Measurements from ENCODE around the gene PLEKHJ1.

The PLEKHJ1 gene

DNA sequence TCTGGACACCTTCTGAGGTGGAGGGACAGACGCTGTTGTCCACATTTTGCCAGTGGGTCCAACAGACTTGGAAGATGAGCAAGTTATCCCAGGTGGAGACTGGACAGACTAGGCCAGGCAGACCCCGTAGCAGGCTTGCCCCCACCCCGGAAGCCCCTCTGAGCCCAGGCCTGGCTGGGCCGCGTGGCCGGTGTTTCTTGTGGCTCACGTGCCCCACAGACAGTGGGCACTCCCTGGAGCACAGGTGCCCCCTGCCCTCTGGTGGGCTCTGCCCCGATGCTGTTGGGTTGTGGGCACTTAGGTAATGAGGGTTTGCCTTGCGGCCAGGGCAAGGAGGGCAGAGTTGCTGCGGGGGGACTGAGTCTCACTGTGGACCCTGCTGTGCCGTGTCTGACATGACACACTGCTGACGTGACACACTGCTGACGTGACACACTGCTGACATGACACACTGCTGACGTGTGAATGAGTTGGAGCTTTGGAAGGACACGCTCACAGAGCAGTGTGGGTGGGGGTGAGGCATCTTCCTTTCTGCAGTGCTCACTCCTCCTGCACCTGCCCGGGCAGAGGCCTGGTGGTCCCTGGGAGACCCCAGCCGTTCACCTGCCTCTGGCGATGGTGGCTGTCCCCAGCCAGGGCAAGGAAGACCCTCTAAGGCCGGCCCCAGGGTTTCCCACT lies 47.3 kb downstream of the PLEKHJ1 start:
- TF ChIP-seq, protein P1, sequence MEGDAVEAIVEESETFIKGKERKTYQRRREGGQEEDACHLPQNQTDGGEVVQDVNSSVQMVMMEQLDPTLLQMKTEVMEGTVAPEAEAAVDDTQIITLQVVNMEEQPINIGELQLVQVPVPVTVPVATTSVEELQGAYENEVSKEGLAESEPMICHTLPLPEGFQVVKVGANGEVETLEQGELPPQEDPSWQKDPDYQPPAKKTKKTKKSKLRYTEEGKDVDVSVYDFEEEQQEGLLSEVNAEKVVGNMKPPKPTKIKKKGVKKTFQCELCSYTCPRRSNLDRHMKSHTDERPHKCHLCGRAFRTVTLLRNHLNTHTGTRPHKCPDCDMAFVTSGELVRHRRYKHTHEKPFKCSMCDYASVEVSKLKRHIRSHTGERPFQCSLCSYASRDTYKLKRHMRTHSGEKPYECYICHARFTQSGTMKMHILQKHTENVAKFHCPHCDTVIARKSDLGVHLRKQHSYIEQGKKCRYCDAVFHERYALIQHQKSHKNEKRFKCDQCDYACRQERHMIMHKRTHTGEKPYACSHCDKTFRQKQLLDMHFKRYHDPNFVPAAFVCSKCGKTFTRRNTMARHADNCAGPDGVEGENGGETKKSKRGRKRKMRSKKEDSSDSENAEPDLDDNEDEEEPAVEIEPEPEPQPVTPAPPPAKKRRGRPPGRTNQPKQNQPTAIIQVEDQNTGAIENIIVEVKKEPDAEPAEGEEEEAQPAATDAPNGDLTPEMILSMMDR (IDR thresholded peaks at IDR 0.05), result no peak

DNA sequence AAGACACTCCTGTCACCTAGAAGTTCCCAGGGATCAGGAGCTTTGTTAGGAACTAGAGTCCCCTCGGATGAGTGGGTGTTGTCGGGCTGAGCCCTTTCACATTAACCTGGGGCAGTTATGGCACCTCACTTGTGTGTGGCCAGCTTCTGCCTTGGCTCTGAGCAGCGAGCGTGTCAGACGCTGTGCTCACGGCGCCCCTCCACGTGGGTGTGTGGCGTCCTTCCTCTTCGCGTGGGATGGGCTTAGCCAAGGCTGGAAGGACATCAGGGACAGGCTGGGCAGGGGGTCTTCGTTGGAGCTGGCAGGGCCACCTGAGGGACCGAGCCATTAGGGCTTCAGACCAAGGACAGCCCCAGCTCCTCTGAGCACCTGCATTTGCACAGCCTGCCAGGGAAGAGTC lies 49.0 kb downstream of the PLEKHJ1 start:
- TF ChIP-seq, protein P1 (IDR thresholded peaks at IDR 0.05), result no peak

DNA sequence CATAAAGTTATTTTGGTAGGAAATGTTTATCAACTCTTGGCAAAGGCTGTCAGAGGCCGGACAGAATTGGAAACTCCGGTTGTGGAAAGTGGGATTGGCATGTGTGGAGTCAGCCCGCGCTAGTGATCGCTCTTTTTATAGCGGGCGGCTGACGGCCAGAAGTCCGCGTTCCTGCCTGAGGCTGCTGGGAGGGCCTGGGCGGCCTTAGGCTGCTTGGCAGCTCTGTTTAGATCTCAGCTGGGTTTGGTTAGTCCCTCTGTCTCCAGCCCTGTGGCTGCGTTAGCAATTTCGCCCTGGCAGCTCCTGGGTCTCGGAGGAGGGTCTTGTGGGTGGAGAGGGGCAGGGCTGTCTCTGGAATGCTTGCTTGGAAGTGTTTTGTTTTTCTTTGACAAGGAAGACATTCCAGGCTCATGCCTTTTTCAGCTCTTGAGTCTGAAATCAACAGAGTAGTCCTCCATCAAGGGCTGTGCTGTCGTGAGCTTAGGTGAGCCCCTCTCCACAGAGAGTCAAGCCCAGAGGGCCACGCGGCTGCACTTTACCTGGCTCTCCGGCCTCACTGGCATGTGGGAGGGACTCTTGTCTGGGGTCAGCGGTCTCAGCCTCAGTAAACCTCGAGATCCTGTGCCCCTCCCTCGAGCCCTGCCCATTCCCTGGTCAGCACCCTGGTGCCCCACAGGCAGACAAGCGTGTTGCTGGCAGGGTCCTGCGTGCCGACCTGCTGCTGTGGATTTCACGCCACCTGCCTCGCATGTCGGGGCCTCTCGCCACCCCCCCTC lies 49.9 kb downstream of the PLEKHJ1 start:
- TF ChIP-seq, protein P1 (IDR thresholded peaks at IDR 0.05), result no peak

DNA sequence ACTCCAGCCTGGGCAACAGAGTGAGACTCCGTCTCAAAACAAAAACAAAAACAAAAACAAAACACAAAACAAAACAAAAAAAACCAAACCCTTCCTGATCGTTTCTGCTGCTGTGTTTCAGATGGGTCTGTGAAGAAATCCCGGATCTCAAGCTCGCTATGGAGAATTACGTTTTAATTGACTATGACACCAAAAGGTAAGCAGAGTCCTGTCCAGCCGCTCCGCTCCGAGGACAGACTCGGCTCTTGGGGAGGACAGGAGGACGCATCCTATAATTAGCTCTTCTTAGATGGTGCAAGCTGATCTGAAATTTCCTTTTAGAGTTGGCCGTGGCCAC lies 50.4 kb downstream of the PLEKHJ1 start:
- TF ChIP-seq, protein P1 (IDR thresholded peaks at IDR 0.05), result no peak

DNA sequence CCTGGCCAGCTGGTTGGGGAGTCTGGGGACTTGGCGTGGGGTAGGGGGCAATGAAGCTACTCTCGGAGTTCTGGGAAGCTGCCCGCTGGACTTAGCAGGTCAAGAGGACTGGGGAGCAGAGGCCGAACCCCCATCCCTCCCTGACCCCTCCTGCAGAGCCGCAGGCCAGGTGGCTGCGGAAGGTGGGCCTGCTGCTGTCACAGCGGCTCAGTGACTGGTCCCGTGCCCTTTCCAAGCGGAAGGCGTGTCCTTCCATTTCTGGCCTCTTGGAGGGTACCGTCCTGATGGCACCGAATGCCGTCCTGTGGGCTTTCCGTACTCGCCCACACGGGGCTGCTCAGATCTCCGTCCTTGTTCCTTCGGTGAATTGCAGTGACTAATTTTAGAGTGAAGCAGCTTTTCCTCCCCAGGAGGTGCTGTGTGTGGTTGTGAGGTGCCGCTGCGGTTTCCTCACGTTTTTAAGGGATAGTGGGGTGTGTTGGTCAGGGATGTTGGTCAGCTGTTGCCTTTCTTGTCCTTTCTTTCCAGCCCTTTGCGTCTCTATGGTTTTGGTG lies 51.6 kb downstream of the PLEKHJ1 start:
- TF ChIP-seq, protein P1 (IDR thresholded peaks at IDR 0.05), result no peak
